ENCODE measurements around the gene COMMD3.
"Not testable (repeated sequence)": the region's sequence is repeated elsewhere in the genome, so short reads cannot be mapped to it uniquely, and the experiment has no call there.

The COMMD3 gene

GRCh38 chr10:22340329-22341189 is 24.4 kb downstream of the COMMD3 start:
- DNase-seq: peak; percentile 85

- no peak for DNase-seq
Observed at GRCh38 chr10:22341190-22341925, 25.2 kb downstream of the COMMD3 start.

GRCh38 chr10:22341926-22342196 is 25.7 kb downstream of the COMMD3 start:
- no peak for DNase-seq

GRCh38 chr10:22342421-22342820 is 26.2 kb downstream of the COMMD3 start:
- DNase-seq: no peak

GRCh38 chr10:22343731-22344130 is 27.5 kb downstream of the COMMD3 start:
- no peak for DNase-seq

- DNase-seq: no peak
Observed at GRCh38 chr10:22344249-22344648, 28.1 kb downstream of the COMMD3 start.

GRCh38 chr10:22344781-22345300 is 28.7 kb downstream of the COMMD3 start:
- DNase-seq: no peak

- peak; percentile 82 for DNase-seq
Observed at GRCh38 chr10:22345301-22346095, 29.3 kb downstream of the COMMD3 start, which contains the start of gene SPAG6. TSS of gene SPAG6 (plus strand) at chr10:22345496. CDS start at chr10:22345612, 116 bp downstream.

- no peak for DNase-seq
Observed at GRCh38 chr10:22346096-22346661, 30.0 kb downstream of the COMMD3 start.

GRCh38 chr10:22349755-22350154 is 33.6 kb downstream of the COMMD3 start:
- DNase-seq: no peak

- no peak for DNase-seq
Observed at GRCh38 chr10:22351131-22351703, 35.0 kb downstream of the COMMD3 start.

GRCh38 chr10:22356324-22356873 is 40.2 kb downstream of the COMMD3 start:
- no peak for DNase-seq

- not testable (repeated sequence) for DNase-seq
Observed at GRCh38 chr10:22357770-22358169, 41.6 kb downstream of the COMMD3 start.

GRCh38 chr10:22363305-22363704 is 47.1 kb downstream of the COMMD3 start:
- no peak for DNase-seq

GRCh38 chr10:22364407-22365140 is 48.4 kb downstream of the COMMD3 start:
- DNase-seq: no peak

GRCh38 chr10:22365233-22365632 is 49.0 kb downstream of the COMMD3 start:
- no peak for DNase-seq

GRCh38 chr10:22365644-22366434 is 49.7 kb downstream of the COMMD3 start:
- no peak for DNase-seq

GRCh38 chr10:22366435-22366703 is 50.2 kb downstream of the COMMD3 start:
- DNase-seq: no peak

GRCh38 chr10:22366771-22367170 is 50.6 kb downstream of the COMMD3 start:
- no peak for DNase-seq

GRCh38 chr10:22367471-22367870 is 51.3 kb downstream of the COMMD3 start:
- no peak for DNase-seq

- DNase-seq: no peak
Observed at GRCh38 chr10:22368402-22368801, 52.2 kb downstream of the COMMD3 start.

All from activated effector memory CD4-positive, alpha-beta T cell treated with anti-CD3 and anti-CD28 coated beads, Interleukin-2, amount 50 U/mL, for 16 hours (primary cell).